Activated T-cell treated with anti-CD3 and anti-CD28 coated beads for 1 hour (primary cell): ENCODE measurements around the gene CNGA3.
"Not testable (repeated sequence)": the region's sequence is repeated elsewhere in the genome, so short reads cannot be mapped to it uniquely, and the experiment has no call there.

Source experiments
- DNase-seq: peaks from one replicate; pipeline ENCODE4 v3.0.0-alpha.2; 2020; ENCODE audit warnings: low read depth

Gene CNGA3

GRCh38 chr2:98403878-98404277 is 57.6 kb downstream of the CNGA3 start:
- DNase-seq = no peak

GRCh38 chr2:98404556-98405250 is 58.4 kb downstream of the CNGA3 start:
- DNase-seq = no peak

- no peak for DNase-seq
Observed at GRCh38 chr2:98405301-98405700, 59.0 kb downstream of the CNGA3 start.

- no peak for DNase-seq
Observed at GRCh38 chr2:98408155-98408554, 61.9 kb downstream of the CNGA3 start.

- peak; percentile 17 for DNase-seq
Observed at GRCh38 chr2:98412751-98413458, 66.6 kb downstream of the CNGA3 start.

GRCh38 chr2:98414246-98414645 is 68.0 kb downstream of the CNGA3 start:
- DNase-seq = not testable (repeated sequence)

GRCh38 chr2:98415719-98416248 is 69.5 kb downstream of the CNGA3 start:
- DNase-seq = not testable (repeated sequence)

GRCh38 chr2:98416383-98417159 is 70.3 kb downstream of the CNGA3 start:
- DNase-seq = no peak

GRCh38 chr2:98419544-98419943 is 73.3 kb downstream of the CNGA3 start:
- no peak for DNase-seq

GRCh38 chr2:98419977-98420725 is 73.9 kb downstream of the CNGA3 start:
- DNase-seq = no peak

- DNase-seq = no peak
Observed at GRCh38 chr2:98422449-98422848, 76.2 kb downstream of the CNGA3 start.

- DNase-seq = no peak
Observed at GRCh38 chr2:98426771-98427170, 80.5 kb downstream of the CNGA3 start.

GRCh38 chr2:98432145-98432544 is 85.9 kb downstream of the CNGA3 start:
- DNase-seq = no peak

GRCh38 chr2:98433363-98433964 is 87.2 kb downstream of the CNGA3 start:
- DNase-seq = no peak

GRCh38 chr2:98434492-98434891 is 88.2 kb downstream of the CNGA3 start:
- no peak for DNase-seq

- DNase-seq = not testable (repeated sequence)
Observed at GRCh38 chr2:98435670-98436069, 89.4 kb downstream of the CNGA3 start.

GRCh38 chr2:98436734-98437133 is 90.5 kb downstream of the CNGA3 start:
- DNase-seq = no peak

- no peak for DNase-seq
Observed at GRCh38 chr2:98438190-98439133, 92.2 kb downstream of the CNGA3 start.

- DNase-seq = no peak
Observed at GRCh38 chr2:98441706-98442450, 95.6 kb downstream of the CNGA3 start.

- DNase-seq = no peak
Observed at GRCh38 chr2:98442488-98442887, 96.2 kb downstream of the CNGA3 start.
